GM21723 (cell line): ENCODE measurements around the gene CDCP2.

Source experiments
- ATAC-seq: cut with Tn5 transposase; IDR thresholded peaks from one replicate; pipeline ENCODE4 v1.9.1; 2021; ENCODE audit warnings: mild to moderate bottlenecking, moderate library complexity; ENCODE audit not compliant: unreplicated experiment

CDCP2 gene

DNA sequence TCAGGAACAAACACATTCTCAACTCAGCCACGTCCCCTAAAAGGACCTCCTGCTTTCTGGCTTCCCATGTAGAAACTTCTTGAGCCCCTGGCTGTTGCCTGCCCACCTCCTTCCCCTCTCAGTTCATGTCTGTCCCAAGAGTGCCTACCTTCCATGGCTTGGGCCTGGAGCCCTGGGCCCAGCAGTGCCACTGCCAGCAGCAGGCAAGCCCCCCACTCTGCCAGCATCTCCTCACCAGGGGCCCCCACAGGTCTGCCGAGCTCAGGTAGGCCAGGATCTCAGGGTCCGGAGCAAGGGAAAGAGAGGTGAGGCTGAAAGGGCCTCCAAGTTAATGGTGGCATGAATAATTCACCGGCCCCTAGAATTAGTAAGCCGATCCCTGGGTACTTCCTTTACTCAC is at the start of gene CDCP2:
CDCP2 (minus strand) TSS at position 305 of the 400 bp plus-strand sequence; CDS start at position 227, 78 bp downstream.
- no peak for ATAC-seq

DNA sequence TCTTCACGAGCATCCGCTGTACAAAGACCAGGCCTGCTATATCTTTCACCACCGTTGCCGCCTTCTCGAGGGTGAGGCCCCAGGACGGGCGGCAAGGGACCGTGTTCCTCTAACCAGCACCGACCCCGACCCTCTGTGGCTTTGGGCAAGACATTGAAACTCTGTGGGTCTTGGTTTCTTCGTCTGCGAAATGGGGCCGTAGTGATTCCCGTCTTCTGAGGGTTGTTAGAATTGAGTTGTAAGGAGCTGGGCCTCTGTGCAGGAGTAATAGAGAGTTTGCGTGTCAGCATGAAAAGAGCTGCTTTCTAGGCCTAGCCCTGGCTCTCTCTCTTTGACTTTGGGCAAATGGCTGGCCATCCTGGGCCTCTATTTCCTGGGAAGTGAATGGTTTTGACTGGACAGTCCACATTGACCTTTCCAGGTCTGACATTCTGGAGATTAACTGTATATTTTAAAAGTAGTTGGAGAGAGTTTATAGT is 47.8 kb upstream of the CDCP2 start:
- ATAC-seq: peak; percentile 12

DNA sequence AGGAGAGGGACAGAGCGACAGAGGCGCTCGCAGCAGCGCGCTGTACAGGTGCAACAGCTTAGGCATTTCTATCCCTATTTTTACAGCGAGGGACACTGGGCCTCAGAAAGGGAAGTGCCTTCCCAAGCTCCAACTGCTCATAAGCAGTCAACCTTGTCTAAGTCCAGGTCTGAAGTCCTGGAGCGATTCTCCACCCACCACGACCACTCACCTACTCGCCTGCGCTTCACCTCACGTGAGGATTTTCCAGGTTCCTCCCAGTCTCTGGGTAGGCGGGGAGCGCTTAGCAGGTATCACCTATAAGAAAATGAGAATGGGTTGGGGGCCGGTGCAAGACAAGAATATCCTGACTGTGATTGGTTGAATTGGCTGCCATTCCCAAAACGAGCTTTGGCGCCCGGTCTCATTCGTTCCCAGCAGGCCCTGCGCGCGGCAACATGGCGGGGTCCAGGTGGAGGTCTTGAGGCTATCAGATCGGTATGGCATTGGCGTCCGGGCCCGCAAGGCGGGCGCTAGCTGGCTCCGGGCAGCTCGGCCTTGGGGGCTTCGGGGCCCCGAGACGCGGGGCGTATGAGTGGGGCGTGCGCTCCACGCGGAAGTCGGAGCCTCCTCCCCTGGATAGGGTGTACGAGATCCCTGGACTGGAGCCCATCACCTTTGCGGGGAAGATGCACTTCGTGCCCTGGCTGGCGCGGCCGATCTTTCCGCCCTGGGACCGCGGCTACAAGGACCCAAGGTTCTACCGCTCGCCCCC is 47.1 kb upstream of the CDCP2 start, which contains the start of the genes CYB5RL and MRPL37:
CYB5RL (minus strand) TSS at position 266 of the 754 bp plus-strand sequence. CDS start 4,414 bp downstream, outside the sequence.
MRPL37 (plus strand) TSS at position 403 of the 754 bp plus-strand sequence; CDS start at position 480, 77 bp downstream.
- peak; percentile 94 for ATAC-seq

DNA sequence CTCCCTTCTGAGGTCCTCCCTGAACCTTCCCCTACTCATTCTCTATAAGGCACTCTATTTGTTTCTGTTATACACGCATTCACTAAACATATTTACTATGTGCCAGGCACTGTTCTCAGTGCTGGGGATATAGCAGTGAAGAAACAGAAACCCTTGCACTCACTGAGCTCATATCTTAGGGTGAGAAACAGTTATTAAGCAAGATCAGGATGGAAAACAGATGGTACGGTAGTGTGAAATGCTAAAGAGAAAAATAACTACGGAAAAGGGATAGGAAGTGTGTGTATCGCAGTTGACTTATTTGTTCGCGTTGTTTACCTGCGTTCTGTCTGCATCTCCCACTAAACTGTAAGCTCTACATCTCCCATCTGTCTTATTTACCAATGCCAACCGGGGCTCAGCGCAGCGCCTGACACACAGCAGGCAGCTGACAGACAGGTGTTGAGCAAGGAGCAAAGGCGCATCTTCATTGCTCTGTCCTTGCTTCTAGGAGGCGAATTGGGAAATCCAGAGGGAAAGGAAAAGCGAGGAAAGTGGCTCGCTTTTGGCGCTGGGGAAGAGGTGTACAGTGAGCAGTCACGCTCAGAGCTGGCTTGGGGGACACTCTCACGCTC is 46.5 kb upstream of the CDCP2 start:
- peak; percentile 3 for ATAC-seq

DNA sequence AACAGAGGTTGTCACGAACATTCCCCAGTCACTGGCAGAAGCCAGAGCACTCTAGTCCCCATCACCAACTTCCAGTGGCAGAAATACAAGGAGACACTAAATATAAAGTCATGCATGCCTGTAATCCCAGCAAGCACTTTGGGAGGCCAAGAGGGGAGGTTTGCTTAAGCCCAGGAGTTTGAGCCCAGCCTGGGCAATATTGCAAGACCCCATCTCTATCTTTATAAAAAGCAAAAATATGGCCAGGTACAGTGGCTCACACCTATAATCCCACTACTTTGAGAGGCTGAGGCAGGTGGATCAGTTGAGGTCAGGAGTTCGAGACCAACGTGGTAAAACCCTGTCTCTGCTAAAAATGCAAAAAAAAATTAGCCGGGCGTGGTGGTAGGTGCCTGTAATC is 40.7 kb upstream of the CDCP2 start:
- ATAC-seq: no peak

DNA sequence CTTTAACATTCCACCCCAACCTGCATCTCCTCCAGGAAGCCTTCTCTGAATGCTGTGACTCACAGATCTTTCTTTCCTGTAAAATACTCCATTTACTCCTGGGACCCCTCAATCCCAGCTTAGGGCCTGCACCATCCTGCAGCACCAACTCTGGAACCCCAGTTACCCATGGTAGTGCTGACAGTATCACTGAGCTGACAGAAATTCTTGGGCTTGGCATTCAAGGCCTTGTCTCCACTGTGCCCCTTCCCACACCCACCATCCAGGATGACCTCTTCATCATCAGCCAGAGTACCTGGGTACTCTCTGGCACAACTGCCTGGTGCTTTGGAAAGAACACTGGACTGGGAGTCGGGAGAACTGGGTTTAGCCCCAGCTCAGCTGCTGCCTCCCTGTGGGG is 38.7 kb upstream of the CDCP2 start:
- ATAC-seq: no peak

DNA sequence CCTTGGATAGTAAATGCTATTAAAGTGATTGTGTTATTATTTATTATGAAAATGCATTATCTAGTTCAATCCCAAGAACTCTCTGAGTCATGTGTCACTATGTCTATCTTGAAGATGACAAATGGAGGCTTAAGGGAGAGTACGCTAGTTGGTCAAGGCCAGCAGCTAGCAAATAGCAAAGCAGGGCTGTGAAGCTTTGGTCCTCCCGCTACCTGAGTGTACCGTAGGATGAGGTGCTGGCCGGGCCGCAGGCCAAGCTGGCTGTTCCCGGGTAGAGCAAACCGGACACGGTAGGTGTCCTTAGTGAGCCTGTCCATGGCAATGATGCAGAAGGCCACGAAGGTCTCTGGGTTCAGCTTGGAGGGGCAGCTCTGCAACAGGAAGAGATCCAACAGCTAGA is 37.7 kb upstream of the CDCP2 start:
- ATAC-seq: no peak

DNA sequence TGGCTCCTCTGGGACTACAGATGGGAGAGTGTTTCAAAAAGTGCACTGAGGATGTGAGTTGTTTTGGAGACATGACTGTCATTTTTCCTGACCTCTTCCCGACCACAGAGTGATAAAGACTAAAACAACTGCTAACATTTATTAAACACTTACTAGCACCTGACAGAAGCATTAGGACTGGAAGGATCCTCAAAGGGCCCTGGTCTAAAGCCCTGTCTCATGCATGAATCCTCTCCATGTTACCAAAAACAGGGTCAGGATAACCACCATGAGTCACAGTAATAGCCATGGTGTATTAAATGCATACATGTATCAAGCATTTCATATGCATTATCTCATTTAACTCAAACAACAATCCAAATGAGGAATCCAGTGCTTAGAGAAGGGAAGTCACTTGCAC is 35.5 kb upstream of the CDCP2 start:
- no peak for ATAC-seq

DNA sequence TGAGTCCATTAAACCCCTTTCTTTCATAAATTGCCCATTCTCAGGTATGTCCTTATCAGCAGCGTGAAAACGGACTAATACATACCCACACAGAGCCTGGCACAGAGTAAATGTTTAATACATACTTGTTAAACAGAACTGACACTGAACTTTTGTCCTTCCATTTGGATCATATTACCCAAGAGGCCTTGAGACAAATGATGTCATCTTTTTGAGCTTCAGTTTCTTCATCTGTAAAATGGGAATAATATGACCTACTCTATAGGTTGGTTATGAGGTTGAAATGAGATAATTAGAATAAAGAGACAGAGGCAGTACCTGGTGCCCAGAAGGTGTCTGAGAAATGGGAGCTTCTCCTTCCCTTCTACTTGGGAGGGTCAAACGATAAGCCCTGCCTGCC is 33.3 kb upstream of the CDCP2 start:
- no peak for ATAC-seq

DNA sequence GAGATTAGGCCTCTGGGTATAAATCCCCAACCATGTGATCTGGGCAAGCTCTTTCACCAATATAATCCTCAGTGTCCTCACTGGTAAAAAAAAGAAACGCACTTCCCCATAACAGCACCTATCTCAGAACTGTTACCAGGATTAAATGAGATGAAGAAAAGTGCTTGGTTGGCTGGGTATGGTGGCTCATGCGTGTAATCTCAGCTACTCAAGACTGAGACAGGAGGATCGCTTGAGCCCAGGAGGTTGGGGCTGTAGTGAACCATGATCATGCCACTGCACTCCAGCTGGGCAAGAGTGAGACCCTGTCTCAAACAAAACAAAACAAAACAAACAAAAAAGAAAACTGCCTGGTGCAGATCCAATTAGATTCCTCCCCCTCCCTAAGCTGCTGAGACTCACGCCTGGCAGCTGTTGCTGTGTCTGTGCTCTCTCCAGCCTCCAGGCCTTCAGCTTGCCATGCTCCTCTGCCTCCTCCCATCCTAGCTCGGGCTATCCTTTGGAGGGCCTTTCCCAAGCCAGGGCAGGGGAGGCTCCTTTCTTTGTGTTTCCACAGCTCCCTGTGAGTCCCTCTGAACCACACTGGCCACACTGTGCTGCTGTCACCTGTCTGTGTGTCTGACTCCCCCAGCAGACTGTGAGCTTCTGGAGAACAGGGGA is 28.0 kb upstream of the CDCP2 start:
- ATAC-seq: no peak

DNA sequence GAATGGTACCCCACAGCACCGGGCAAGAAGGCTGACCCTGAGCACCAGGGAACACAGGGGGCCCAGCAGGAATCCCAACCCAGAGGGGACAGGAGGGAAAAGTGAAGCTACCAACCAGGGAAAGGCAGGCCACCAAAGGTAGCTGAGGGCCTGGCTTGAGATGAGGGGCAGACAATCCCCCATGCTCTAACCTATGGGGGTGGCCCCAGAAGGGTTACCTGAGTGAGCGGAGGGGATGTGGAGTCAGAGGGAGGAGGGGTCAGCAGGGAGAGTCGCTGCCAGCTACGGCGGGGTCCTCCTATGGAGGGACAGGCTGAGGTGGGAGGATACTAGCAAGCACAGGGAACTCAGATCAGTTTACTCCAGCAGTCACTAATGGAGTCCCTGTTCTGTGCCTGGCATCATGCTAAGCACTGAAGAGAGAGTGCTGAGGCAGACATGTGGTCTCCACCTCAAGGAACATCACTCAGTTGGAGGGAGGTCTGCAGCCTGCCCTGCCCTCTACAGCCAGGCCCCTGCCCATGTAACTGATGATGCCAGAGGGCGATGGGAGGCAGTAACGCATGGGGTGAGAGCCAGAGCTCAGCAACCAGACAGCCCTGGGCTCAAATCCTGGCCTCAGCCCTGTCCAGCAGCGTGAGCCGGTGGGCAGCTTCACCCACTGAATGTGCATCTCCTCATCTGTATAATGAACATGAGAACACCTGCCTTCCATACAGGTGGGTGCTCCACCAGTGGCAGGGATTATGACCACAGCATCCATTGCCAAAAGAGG is 25.7 kb upstream of the CDCP2 start:
- ATAC-seq: no peak

DNA sequence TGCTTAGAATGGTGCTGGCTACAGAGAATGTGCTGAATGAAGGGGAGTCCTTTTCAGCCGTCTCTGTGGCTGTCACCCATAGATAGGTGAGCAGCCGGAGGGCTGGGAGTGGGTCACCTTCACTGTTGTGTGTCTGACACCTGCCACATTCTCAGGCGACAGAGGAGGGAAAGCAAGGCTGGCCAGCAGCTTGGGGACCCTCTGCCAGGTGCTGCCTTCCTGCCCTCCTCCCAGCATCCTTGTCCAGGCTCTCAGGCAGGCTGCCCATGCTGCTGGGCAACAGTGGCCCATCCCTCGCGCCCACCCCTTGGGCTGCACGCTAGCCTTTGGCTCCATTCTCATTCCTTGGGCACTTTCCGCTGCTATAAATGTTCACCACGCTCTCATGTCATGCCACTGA is 24.9 kb upstream of the CDCP2 start:
- ATAC-seq: no peak

DNA sequence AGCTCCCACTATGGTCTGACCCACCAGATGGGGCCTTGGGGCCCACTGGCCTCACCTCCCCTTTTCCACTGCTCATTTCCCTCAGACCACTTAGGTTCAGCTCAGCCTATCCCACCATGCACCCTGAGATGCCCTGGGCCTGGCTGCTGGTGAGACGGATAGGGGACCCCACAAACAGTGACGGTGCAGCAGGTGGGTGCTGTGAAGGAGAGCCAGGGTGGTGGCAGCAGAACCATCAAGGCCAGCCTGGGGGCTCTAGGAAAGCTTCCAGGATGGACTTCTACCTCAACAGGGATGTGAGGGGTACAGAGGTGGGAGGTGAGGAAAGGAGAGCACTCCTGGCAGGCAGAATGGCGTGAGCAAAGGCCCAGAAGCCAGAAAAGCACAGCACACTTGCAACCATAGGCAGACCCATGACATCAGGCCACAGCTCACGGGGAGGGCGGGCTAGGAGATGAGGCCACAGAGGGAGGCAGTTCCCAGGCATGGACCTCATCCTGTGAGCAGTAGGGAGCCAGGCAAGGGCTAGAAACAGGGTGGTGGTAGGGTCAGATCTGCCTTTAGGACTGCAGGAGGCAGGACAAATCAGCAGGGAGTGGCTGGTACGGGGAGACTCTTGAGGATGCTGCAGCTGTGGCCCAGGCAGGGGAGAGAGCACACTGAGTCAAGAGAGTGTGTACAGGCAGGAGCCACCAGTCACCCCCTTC is 24.0 kb upstream of the CDCP2 start:
- ATAC-seq: no peak

DNA sequence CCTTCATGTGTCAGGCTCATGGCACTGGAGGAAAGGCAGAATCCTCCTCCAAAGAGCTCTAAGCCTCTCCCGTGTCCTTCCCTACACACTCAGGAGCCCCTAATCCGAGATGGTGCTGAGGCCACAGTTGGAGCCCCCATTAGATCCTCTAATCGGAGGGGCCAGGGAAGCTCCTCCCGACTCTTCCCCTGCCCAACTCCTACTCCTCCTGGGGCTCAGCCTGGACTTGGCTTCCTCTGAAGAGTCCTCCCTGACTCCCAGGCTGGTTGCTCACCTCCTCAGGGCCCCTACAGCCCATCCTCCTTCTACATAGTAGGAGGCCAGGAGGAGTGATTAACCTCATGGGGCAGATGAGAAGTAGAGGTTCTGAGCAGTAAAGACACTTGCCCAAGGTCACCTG is 21.3 kb upstream of the CDCP2 start:
- ATAC-seq: no peak

DNA sequence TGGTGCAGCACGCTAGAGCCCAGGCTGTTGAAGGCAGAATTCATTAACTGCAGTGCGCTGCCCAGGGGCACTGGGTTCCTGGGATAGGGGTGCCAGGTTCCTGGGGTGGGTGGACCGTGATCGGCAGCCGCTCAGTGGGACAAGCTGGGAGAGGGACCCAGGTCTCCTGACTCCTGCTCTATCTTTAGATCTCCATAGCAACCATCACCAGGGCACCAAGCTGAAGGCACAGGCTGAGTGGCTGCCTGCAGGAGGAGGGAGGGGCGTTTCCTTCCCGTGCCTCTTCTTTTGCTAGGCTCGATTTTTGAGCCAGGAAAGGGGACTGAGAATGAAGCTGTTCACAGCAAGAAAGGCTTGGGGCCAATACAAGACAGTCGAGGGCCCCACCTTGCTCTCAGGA is 20.9 kb upstream of the CDCP2 start:
- ATAC-seq: no peak

DNA sequence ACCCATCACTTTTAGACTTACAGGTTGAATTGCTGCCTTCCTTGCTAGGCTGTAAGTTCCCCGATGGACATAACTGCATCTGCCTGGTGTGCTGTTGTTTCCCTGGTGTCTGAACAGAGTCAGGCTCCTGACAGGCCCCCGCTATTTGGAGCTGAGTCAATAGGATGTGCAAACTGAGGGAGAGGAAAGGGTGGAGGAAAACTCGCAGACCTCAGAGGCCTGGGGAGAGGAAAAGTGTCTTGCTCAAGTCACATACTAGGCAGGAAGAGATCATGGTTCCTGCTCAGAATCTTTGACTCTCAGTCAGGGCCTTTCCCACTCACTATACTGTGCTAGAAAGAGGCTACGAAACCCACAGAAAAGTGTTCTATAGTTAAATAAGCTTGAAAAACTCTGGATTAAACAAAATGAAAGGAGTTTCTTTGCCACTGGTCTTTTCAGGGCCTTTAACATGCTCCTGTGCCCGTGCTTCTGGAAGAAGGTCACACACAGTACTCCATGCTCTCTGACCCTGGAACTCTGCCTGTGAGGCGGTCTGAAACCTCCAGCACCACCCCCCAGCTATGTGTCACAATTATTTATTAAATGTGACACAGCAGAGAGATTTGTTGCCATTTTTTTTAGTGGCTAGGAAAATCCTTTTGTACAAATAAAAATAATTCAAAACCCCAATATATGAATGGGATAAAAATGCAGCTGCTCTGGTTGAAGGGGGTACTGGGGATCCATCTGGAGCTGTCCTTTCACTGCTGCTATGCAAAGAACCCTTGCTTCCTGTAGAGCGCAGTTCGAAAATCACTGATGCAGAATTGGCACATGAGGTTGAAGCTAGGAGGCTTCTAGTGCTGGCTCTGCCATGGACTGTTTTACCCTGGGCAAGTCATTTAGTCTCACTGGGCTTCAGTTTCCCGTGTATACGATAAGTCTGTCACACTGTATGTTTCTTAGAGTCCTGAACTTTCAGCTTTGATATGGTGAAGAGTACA is 20.1 kb upstream of the CDCP2 start:
- ATAC-seq: no peak

DNA sequence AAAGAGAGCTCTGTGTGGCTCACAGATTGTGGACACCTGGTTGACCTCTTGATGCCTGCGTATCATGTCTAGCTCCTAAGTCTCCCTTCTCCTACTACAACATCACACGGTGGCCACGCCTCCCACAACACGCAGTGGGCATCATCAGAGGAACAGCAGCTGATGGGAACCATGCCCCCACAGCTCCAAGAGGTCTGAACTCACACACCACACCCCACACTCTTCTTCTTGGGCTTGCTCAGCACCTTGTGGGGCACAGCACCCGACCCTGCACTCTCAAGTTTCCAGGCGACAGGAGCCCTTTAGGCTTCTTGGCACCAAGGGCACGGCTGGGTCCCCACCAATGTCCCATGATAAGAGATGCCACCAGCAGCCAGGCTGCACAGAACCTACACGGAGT is 18.8 kb upstream of the CDCP2 start:
- no peak for ATAC-seq

DNA sequence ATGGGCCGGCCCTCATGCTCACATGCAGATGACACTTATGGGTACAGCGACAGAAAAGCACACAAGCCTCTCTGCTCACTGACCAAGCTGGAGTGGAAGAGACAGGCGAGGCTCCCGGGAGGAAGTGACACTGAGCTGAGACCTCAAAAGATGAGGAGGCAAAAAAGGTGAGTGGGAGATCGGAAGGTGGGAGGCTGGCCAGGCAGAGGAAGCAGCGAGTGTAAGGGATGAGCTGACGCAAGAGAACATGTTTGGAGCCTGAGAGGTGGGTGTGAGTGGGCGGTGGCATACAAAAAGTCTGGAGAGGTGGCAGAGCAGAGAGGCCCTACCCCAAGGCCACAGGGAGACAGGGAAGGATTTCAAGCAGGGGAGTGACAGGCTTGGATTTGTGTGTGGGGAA is 18.2 kb upstream of the CDCP2 start:
- ATAC-seq: no peak

DNA sequence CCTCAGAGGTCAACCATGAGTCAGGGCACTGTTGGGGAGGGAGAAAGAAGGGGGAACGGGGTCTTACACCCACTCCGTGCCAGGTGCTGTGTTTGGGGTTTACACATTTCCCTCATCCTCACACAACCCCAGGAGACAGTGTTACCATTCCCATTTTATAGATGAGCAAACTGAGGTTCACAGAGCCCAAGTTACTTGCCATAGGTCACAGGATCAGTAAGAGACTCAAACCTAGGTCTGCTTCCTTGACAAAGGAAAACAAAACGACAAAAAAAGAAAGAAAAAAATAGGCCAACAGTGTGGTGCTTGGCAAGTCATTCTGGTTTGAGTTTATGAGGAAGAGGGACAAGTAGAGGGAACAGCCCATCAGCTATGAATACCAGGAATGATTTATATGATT is 16.3 kb upstream of the CDCP2 start:
- ATAC-seq: no peak
